Fibroblast of lung (primary cell): Measurements from ENCODE around the gene USP21.

Experiments used
- CTCF ChIP-seq, 2 donors: IDR thresholded peaks in 1 of 2; conservative IDR thresholded peaks in 1 of 2; 1 replicate in 1 of 2; 2 replicates in 1 of 2; pipeline ENCODE4 v1.5.1; 2011 to 2012; ENCODE audit warnings: low read length in 2 of 2, control low read depth in 1 of 2, inconsistent platforms in 1 of 2, low read depth in 1 of 2, mild to moderate bottlenecking in 1 of 2
- EZH2 ChIP-seq: IDR thresholded peaks from 2 replicates; pipeline ENCODE4 v1.5.1; 2012; ENCODE audit warnings: low read length, control low read depth, mild to moderate bottlenecking; ENCODE audit errors: missing control alignments

GRCh38 chr1:161159087-161159912, at the start of gene USP21:
- peak; percentile 30 to 54 for TF ChIP-seq CTCF (conservative IDR thresholded peaks at IDR 0.05 in 1 of 2, IDR thresholded peaks at IDR 0.05 in 1 of 2; ENCODE audit: low read depth in 1 of 2, low read length in 2 of 2)
- no peak for TF ChIP-seq EZH2
